ENCODE measurements around the gene RIBC2.

- no peak for TF ChIP-seq POLR2A (IDR thresholded peaks at IDR 0.05; ENCODE audit: low read length)
- TF ChIP-seq GATA1 (IDR thresholded peaks at IDR 0.05; ENCODE audit: low read depth, low read length): no peak
Observed at GRCh38 chr22:45418056-45418769, 4.7 kb downstream of the RIBC2 start.

Data from erythroblast (primary cell).